Activated T-cell treated with anti-CD3 and anti-CD28 coated beads, Interleukin-2, amount 50 U/mL, for 1 hour (primary cell): ENCODE results near the gene TBCB.
"Not testable (repeated sequence)": the region's sequence is repeated elsewhere in the genome, so short reads cannot be mapped to it uniquely, and the experiment has no call there.

Source experiments
- DNase-seq: peaks from one replicate; pipeline ENCODE4 v3.0.0-alpha.2; 2020

The TBCB gene

GRCh38 chr19:36173846-36174245 is 58.6 kb downstream of the TBCB start:
- not testable (repeated sequence) for DNase-seq
